Measurements from ENCODE around the gene IL17RC. TPM values are rescaled to one million over a fixed set of nuclear protein-coding genes. Genes with fewer than 3 reads are reported as not detected.

Gene IL17RC
- total RNA-seq, 4 donors from 2014 or later, result 40.3 to 60.4 (median 51.3) TPM

GRCh38 chr3:9955611-9956352 is 38.9 kb downstream of the IL17RC start:
- H3K9me3 ChIP-seq, result no peaks in the 10 kb centered on the region

DNA sequence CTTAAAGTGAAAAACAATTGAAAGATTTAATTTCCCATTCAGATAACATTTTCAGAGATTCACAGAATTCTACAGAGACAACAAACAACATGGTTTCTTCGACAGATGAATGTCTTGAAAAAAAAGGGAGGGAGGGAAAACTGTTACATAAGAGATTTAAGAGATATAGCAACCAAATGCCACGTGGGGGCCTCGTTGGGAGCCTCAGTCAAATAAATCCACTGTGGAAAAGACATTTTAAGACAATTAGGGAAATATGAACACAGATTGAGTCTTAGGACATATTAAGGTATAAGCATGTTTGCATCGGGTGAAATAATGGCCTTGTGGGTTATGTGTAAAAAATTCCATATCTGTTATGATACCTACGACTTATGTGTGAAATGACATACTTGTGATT is 40.3 kb downstream of the IL17RC start:
- Histone ChIP-seq H3K27me3 (peaks cover 0 to 4% (median 0%) of the 10 kb centered on the region in 4 donors), H3K36me3 (peaks cover 6 to 27% (median 19%) of the 10 kb centered on the region in 4 donors), H3K4me1 (peaks cover 3 to 17% (median 12%) of the 10 kb centered on the region in 4 donors), H3K27ac (replicated peaks in 1 of 4) (no peak overlapping the region), H3K4me3 (no peak overlapping the region), H3K9me3 (no peaks in the 10 kb centered on the region)
- intact Hi-C loops (cut with DNase I), result loop anchor here (10.0 kb wide), 1 partner anchor 158 kb away; the partner anchor contains the start of gene BRK1
- no peak for TF ChIP-seq EP300 (IDR thresholded peaks at IDR 0.05)
- no peak for TF ChIP-seq POLR2AphosphoS5 (IDR thresholded peaks at IDR 0.05)
- DNase-seq (ENCODE audit: extremely low spot score), result no peak
- 48% methylated on average over 5 of the region's 5 CpGs for WGBS

More at GRCh38 chr3:9955611-9956352, 38.9 kb downstream of the IL17RC start:
- WGBS, result 80% methylated on average over 2 of the region's 5 CpGs
- intact Hi-C loops (cut with DNase I), result loop anchor here (10.0 kb wide), 1 partner anchor 159 kb away; the partner anchor contains the start of gene BRK1
- peaks cover 0 to 6% (median 0%) of the 10 kb centered on the region in 4 donors for H3K27me3 ChIP-seq
- peaks cover 0 to 12% (median 6%) of the 10 kb centered on the region in 4 donors for H3K36me3 ChIP-seq
- TF ChIP-seq, protein P1, sequence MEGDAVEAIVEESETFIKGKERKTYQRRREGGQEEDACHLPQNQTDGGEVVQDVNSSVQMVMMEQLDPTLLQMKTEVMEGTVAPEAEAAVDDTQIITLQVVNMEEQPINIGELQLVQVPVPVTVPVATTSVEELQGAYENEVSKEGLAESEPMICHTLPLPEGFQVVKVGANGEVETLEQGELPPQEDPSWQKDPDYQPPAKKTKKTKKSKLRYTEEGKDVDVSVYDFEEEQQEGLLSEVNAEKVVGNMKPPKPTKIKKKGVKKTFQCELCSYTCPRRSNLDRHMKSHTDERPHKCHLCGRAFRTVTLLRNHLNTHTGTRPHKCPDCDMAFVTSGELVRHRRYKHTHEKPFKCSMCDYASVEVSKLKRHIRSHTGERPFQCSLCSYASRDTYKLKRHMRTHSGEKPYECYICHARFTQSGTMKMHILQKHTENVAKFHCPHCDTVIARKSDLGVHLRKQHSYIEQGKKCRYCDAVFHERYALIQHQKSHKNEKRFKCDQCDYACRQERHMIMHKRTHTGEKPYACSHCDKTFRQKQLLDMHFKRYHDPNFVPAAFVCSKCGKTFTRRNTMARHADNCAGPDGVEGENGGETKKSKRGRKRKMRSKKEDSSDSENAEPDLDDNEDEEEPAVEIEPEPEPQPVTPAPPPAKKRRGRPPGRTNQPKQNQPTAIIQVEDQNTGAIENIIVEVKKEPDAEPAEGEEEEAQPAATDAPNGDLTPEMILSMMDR (IDR thresholded peaks at IDR 0.05), result no peak
- TF ChIP-seq POLR2AphosphoS5 (IDR thresholded peaks at IDR 0.05), result no peak
- TF ChIP-seq POLR2A (IDR thresholded peaks at IDR 0.05; ENCODE audit: low read depth), result no peak
- TF ChIP-seq EP300 (IDR thresholded peaks at IDR 0.05), result no peak
- H3K4me1 ChIP-seq, result peaks cover 11 to 29% (median 24%) of the 10 kb centered on the region in 4 donors
- no peak overlapping the region for H3K4me3 ChIP-seq
- DNase-seq (ENCODE audit: extremely low spot score), result no peak
- H3K27ac ChIP-seq (replicated peaks in 1 of 4), result peak overlapping the region in 3 of 4 donors; percentile 11 to 48 (median 37)

- no peak for DNase-seq (ENCODE audit: extremely low spot score)
- Histone ChIP-seq H3K4me1 (no peaks in the 10 kb centered on the region), H3K4me3 (no peak overlapping the region), H3K27ac (replicated peaks in 1 of 4) (no peak overlapping the region), H3K27me3 (no peaks in the 10 kb centered on the region), H3K9me3 (no peaks in the 10 kb centered on the region), H3K36me3 (peaks cover 21 to 97% (median 74%) of the 10 kb centered on the region in 4 donors)
- no peak for TF ChIP-seq EP300 (IDR thresholded peaks at IDR 0.05)
- no peak for TF ChIP-seq POLR2A (IDR thresholded peaks at IDR 0.05; ENCODE audit: low read depth)
- TF ChIP-seq POLR2AphosphoS5 (IDR thresholded peaks at IDR 0.05), result no peak
- TF ChIP-seq, protein P1 (IDR thresholded peaks at IDR 0.05), result no peak
- intact Hi-C loops (cut with DNase I), result no loop called here
- WGBS, result 81% methylated on average over 6 of the region's 6 CpGs
These were observed 48.4 kb downstream of the IL17RC start for GRCh38 chr3:9965200-9965875.

DNA sequence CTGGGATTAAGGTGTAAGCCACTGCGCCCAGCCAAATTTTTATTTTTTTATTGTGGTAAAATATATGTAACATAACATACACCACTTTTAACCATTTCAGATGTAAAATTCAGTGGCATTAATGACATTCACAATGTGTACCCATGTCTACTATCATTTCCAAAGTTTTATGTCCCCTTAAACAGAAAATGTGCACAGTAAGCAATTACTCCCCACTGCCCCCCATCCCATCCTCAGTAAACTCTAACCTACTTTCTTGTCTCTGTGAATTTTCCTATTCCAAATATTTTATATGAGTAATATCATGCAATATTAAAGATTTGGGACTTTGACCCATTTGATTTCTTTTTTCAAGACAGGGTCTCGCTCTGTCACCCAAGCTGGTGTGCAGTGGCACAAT is 49.9 kb downstream of the IL17RC start:
- 91% methylated on average over 2 of the region's 2 CpGs for WGBS
- no peaks in the 10 kb centered on the region for H3K9me3 ChIP-seq
- H3K36me3 ChIP-seq, result peaks cover 33 to 98% (median 78%) of the 10 kb centered on the region in 4 donors
- intact Hi-C loops (cut with DNase I), result no loop called here
- H3K4me1 ChIP-seq, result no peaks in the 10 kb centered on the region
- no peak for DNase-seq (ENCODE audit: extremely low spot score)
- no peaks in the 10 kb centered on the region for H3K27me3 ChIP-seq
- TF ChIP-seq, protein P1 (IDR thresholded peaks at IDR 0.05), result no peak
- TF ChIP-seq POLR2A (IDR thresholded peaks at IDR 0.05; ENCODE audit: low read depth), result no peak
- TF ChIP-seq POLR2AphosphoS5 (IDR thresholded peaks at IDR 0.05), result no peak
- TF ChIP-seq EP300 (IDR thresholded peaks at IDR 0.05), result no peak
- H3K27ac ChIP-seq (replicated peaks in 1 of 4), result no peak overlapping the region
- H3K4me3 ChIP-seq, result no peak overlapping the region

GRCh38 chr3:9969632-9970019 is 52.7 kb downstream of the IL17RC start:
- Histone ChIP-seq H3K4me3 (no peak overlapping the region), H3K27ac (replicated peaks in 1 of 4) (no peak overlapping the region), H3K4me1 (no peaks in the 10 kb centered on the region), H3K9me3 (no peaks in the 10 kb centered on the region), H3K36me3 (peaks cover 37 to 98% (median 85%) of the 10 kb centered on the region in 4 donors), H3K27me3 (no peaks in the 10 kb centered on the region)
- intact Hi-C loops (cut with DNase I), result no loop called here
- WGBS, result 96% methylated on average over 4 of the region's 4 CpGs
- TF ChIP-seq POLR2A (IDR thresholded peaks at IDR 0.05; ENCODE audit: low read depth), result no peak
- TF ChIP-seq EP300 (IDR thresholded peaks at IDR 0.05), result no peak
- TF ChIP-seq POLR2AphosphoS5 (IDR thresholded peaks at IDR 0.05), result no peak
- TF ChIP-seq, protein P1 (IDR thresholded peaks at IDR 0.05), result no peak
- no peak for DNase-seq (ENCODE audit: extremely low spot score)
